ENCODE data around the gene GADL1.

The GADL1 gene

DNA sequence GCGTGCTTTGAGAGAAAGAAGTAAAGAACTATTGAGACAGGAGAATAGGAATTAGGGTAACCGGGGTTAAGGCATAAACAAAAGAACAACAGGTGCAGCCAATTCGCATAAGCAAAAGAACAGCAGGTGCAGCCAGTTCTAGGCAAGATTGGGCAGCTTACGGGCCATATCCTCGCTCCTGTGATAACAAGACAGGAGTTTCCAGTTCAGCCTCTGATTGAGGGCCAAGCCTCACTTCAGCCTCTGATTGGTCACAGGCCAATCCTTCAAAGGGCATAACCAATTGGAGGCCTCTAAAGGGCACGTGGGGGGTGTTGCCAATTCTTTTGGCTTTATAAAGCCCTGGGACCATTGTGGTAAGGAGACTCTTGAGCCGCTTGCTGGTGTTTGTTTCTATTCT is 143.5 kb downstream of the GADL1 start:
- ChIA-PET CTCF (no interaction called here), POLR2A (ENCODE audit: low non-redundant PET) (no interaction called here)
- TF ChIP-seq, protein P1, sequence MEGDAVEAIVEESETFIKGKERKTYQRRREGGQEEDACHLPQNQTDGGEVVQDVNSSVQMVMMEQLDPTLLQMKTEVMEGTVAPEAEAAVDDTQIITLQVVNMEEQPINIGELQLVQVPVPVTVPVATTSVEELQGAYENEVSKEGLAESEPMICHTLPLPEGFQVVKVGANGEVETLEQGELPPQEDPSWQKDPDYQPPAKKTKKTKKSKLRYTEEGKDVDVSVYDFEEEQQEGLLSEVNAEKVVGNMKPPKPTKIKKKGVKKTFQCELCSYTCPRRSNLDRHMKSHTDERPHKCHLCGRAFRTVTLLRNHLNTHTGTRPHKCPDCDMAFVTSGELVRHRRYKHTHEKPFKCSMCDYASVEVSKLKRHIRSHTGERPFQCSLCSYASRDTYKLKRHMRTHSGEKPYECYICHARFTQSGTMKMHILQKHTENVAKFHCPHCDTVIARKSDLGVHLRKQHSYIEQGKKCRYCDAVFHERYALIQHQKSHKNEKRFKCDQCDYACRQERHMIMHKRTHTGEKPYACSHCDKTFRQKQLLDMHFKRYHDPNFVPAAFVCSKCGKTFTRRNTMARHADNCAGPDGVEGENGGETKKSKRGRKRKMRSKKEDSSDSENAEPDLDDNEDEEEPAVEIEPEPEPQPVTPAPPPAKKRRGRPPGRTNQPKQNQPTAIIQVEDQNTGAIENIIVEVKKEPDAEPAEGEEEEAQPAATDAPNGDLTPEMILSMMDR (conservative IDR thresholded peaks at IDR 0.05; ENCODE audit: low read depth): no peak
- H3K27ac ChIP-seq: no peak overlapping the region
- no peak for DNase-seq (ENCODE audit: low spot score)

DNA sequence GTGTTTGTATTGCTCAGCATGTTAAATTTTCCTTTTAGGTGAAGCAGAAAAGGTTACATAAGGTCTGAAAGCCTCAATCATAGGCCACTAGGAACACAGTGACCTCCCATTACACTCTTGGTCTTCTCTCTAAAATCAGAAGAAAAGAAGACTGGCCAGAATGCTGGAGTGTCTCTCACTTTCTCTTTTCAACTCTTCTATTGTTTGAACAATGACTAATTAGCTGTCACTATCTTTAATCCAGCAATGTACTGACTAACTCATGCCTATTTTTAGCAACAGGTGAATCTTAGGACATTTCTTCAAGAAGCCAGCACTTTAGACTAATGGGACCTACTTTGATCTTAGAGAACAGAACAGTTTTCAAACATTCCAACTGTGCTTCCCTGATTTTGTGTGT is 145.2 kb downstream of the GADL1 start:
- DNase-seq (ENCODE audit: low spot score): no peak
- CTCF ChIA-PET: no interaction called here
- H3K27ac ChIP-seq: no peak overlapping the region
- POLR2A ChIA-PET (ENCODE audit: low non-redundant PET): no interaction called here
- TF ChIP-seq, protein P1 (conservative IDR thresholded peaks at IDR 0.05; ENCODE audit: low read depth): no peak

DNA sequence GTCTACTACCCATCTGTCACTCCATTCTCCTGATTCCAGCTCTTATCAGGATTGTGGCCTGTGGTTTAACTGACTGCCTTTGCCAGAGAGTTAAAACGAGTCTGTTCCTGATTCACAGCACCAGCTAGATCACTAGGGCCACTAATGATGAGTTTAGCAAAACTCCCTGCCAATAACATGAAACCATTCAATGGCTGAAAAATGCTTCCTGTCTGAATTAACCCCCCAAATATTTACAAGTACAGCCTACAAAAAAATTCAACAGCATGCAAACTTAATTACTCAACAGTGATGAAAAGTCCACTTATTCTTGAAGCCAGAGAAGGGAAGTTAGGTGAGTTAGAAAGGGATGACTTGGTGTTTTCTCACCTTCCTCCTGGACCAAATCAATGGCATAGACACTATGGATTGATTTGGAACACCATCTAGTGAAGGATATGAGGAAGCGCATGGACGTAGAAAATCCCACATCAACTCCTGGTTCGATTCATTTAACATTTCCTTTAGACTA is 146.6 kb downstream of the GADL1 start:
- POLR2A ChIA-PET (ENCODE audit: low non-redundant PET): no interaction called here
- peak; percentile 37 for DNase-seq (ENCODE audit: low spot score)
- CTCF ChIA-PET: no interaction called here

DNA sequence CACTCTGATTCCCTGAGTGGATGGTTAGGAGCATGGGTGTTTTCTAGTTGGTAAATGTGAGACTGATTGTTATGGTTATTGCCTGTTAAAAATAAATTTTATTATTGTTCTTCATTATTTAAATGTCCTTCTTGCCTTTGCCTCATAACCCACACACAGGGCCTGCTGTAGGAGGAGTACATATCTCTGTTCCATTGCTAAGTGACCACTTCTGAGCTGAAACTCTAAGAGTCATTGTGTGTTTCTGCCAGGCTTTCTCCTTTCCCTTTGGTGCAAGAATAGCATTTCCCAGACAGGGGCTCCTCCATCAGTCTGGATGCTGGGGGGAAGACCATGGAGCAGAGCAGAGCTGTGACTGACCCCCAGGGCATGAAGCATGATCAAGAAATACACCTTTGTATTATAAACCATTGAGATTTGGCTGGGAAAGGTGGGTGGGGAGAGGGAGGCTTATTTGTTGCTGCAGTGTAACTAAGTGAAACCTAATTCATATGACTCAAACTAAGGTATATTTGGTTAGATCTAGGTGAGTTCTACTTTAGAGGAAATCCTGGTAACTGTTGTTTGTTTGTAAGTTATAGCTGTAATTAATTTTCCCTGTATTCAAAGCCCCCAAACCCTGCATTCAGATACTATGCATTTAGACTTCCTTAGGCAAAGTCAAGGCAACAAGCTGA is 150.7 kb downstream of the GADL1 start:
- POLR2A ChIA-PET (ENCODE audit: low non-redundant PET): no interaction called here
- CTCF ChIA-PET: no interaction called here
- DNase-seq (ENCODE audit: low spot score): no peak
- H3K27ac ChIP-seq: no peak overlapping the region
- TF ChIP-seq, protein P1 (conservative IDR thresholded peaks at IDR 0.05; ENCODE audit: low read depth): no peak

More for the DNA sequence above, 146.6 kb downstream of the GADL1 start:
- no peak overlapping the region for H3K27ac ChIP-seq
- TF ChIP-seq, protein P1 (conservative IDR thresholded peaks at IDR 0.05; ENCODE audit: low read depth): peak; percentile 49

DNA sequence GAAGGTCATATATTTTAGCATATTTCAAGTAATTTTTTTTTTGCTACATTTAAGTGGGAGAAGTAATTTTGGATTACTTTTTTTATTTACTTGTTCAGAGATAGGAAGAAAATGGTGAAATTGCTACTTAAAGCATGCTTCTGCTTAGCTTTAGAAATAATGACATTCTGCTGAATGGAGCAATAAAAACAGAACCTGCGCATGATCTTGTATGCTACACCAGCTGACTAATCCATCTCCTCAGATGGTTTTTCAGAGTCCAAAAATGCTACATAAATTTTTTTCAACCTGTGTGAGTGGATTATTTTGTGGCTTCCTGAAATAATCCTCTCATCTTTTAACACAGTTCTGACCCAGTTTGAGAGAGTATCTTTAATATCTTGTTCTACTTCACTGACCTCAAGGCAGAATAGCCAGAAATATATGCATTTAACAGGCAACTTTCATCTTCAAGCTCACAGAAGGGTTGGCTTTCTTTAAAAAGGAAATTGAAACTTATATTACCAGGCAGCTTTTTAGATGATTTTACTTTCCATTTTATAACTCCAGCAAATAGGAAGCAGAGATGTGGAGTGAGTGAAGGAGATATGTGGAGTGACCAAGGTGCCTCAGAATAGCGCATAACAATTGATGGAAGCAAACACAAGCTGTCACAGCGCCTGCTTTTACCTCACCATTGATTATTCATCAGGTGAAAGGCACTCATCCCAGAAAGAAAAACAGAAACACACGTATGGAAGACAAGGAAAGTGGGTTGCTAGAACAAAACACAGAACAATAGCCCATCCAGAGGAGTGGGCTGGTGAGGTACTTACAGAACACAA is 151.5 kb downstream of the GADL1 start:
- POLR2A ChIA-PET (ENCODE audit: low non-redundant PET): no interaction called here
- CTCF ChIA-PET: no interaction called here
- DNase-seq (ENCODE audit: low spot score): no peak
- H3K27ac ChIP-seq: no peak overlapping the region
- TF ChIP-seq, protein P1 (conservative IDR thresholded peaks at IDR 0.05; ENCODE audit: low read depth): no peak

DNA sequence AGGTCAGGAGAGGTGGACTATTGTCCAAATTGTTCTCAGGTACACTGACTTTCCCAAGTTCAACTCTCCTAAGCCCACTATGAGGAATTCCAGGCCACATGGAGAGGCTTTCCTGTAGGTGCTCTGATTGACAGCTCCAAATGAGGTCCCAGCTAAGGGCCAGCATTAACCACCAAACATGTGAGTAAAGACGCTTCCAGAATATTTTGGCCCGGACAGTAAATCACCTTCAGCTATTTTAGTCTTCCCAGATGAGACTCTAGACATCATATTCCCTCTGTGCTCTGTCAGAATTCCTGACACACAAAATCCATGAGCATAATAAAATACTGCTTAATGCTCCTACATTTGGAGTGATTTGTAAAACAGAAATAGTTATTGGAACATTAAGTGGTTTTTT is 152.6 kb downstream of the GADL1 start:
- TF ChIP-seq, protein P1 (conservative IDR thresholded peaks at IDR 0.05; ENCODE audit: low read depth): no peak
- DNase-seq (ENCODE audit: low spot score): no peak
- ChIA-PET POLR2A (ENCODE audit: low non-redundant PET) (no interaction called here), CTCF (no interaction called here)
- H3K27ac ChIP-seq: no peak overlapping the region

Measured in RWPE1 (cell line).